ENCODE measurements around the gene GABRR3. TPM values are rescaled to one million over a fixed set of nuclear protein-coding genes. Genes with fewer than 3 reads are reported as not detected.

Gene GABRR3
- total RNA-seq, result not detected in 2 replicates

DNA sequence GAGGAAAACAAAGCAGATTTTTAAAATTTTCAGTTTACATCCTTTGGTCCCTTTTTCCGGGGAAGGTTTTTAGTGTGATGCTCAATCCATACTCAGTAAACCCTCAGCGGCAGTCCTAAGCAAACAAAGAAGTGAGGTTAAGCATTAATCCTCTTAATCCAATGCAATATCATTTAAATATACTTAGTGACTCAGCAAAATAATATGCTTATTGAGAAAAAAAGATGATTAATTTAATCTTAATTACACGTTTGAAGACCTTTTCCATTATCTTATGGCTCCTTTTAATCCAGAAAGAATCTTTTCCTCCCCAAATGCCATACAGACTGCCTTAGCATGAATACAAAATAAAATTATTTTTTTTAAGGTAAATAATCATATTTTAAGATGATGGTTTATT, at the start of gene GABRR3:
TSS of gene GABRR3 (minus strand) at position 108 of the 400 bp plus-strand sequence. CDS start 328 bp downstream, outside the sequence.

DNA sequence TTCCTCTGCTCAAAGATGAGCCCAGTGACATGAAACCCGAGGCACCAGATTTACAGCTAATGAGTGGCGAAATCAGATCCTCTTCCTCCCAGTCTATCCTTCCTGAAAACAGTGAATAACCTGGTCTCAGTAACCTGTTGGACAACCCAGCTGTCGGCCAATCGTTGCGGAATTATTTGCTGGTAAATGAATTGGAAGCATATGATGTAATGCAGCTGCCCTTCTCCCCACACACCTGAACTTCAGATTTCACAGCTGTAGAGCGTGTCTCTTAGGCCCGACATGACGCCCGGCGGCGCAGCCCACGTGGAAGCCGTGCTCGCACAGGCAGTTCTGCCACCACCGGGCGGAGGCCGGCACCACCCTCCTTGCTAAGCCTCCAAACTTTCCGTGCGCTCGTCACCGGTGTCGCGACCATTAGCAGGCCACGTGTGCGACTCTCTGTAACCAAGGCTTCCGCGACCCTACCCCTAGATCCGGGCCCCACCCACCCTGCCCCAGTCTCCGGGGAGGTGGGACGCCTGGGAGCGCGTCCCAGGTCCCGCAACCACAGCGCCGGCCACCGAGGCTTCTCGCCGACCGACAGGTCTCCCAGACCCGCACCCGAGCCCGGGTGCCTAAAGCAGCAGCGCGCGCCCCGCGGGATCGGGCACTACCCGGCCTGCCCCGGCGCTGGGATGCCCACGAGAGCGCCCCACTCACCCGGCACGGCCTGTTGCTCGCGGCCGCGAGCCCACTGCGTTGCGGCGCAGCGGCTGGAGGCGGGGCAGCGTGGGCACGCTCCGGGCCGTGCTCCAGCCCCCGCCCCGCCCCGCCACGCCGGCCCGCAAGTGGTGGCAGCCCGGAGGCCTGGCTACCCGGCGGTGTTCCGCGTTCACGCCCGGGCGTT, 63.2 kb downstream of the GABRR3 start, which contains the start of gene RIOX2:
TSS of gene RIOX2 (minus strand) at position 753 of the 889 bp plus-strand sequence. CDS start 4,838 bp downstream, outside the sequence.

Other genes with a start within 250 kb of the GABRR3 start
- gene CRYBG3, start 213.3 kb downstream of the GABRR3 start, total RNA-seq, result 5.8 and 9.7 TPM in 2 replicates
- 31.0 and 34.0 TPM in 2 replicates for gene RIOX2, start 62.9 kb downstream of the GABRR3 start, total RNA-seq
- not detected in 2 replicates for gene OR5AC2, start 51.9 kb upstream of the GABRR3 start, total RNA-seq
- gene OR5H1, start 95.4 kb upstream of the GABRR3 start, total RNA-seq, result not detected in 2 replicates
- not detected in 2 replicates for gene OR5H14, start 112.2 kb upstream of the GABRR3 start, total RNA-seq
- gene OR5H15, start 131.4 kb upstream of the GABRR3 start, total RNA-seq, result not detected in 2 replicates
- gene OR5H6, start 228.9 kb upstream of the GABRR3 start, total RNA-seq, result not detected in 2 replicates
- gene OR5H2, start 247.2 kb upstream of the GABRR3 start, total RNA-seq, result not detected in 2 replicates